IMR-90 (cell line): Measurements from ENCODE around the gene IKBKE. TPM values are rescaled to one million over a fixed set of nuclear protein-coding genes. Genes with fewer than 3 reads are reported as not detected.

Source experiments
- ATAC-seq: fragments of 200-7000 bp; cut with Tn5 transposase; 2 replicates; pipeline ENCODE4 v1.9.1; 2020; ENCODE audit warnings: low read depth, mild to moderate bottlenecking, moderate library complexity
- BruUV-seq: library from RNA; stranded (reverse); fragments of 400-500 nt; replicated peaks from 2 replicates; lab custom pipeline; 2021; lab: Mats Ljungman, UMichigan
- CTCF ChIA-PET: fragments of 300-600 bp; formaldehyde crosslinking; extraction: SDS; loops from one replicate; lab custom pipeline; 2021; ENCODE audit warnings: antibody characterized with exemption; lab: Yijun Ruan, JAX
- POLR2A ChIA-PET: fragments of 300-600 bp; sonication (Branson Sonifier 250); formaldehyde crosslinking; loops from one replicate; lab custom pipeline; 2022; ENCODE audit warnings: antibody characterized with exemption; ENCODE audit not compliant: unreplicated experiment; lab: Charles Lee
- DNase-seq: peaks from one replicate; pipeline ENCODE4 v3.0.0; 2013
- H2AFZ ChIP-seq: replicated peaks from 2 replicates; pipeline ENCODE3; 2013; ENCODE audit warnings: low read length, mild to moderate bottlenecking; ENCODE audit not compliant: poor library complexity
- H2AK5ac ChIP-seq: 2 replicates; pipeline ENCODE4 v1.6.1; 2013; ENCODE audit warnings: low read depth, low read length, inconsistent platforms
- H2AK9ac ChIP-seq: replicated peaks from 2 replicates; pipeline ENCODE3; 2013; ENCODE audit warnings: mild to moderate bottlenecking, low read depth, low read length, moderate library complexity; ENCODE audit not compliant: poor library complexity
- H2BK120ac ChIP-seq: 2 replicates; pipeline ENCODE4 v1.6.1; 2013; ENCODE audit warnings: low read depth, low read length, inconsistent platforms
- H2BK15ac ChIP-seq: 3 replicates; pipeline ENCODE4 v1.6.1; 2013; ENCODE audit warnings: low read depth, low read length, inconsistent platforms
- H2BK20ac ChIP-seq: 2 replicates; pipeline ENCODE4 v1.6.1; 2013; ENCODE audit warnings: low read depth, mild to moderate bottlenecking, inconsistent platforms, low read length, moderate library complexity
- H2BK5ac ChIP-seq: 2 replicates; pipeline ENCODE4 v1.6.1; 2013; ENCODE audit warnings: mild to moderate bottlenecking, low read depth, low read length, inconsistent platforms; ENCODE audit not compliant: poor library complexity, severe bottlenecking
- H3K14ac ChIP-seq: replicated peaks from 2 replicates; pipeline ENCODE4 v1.6.1; 2013; ENCODE audit warnings: low read depth, low read length, inconsistent platforms
- H3K18ac ChIP-seq: 2 replicates; pipeline ENCODE4 v1.6.1; 2013; ENCODE audit warnings: low read depth, low read length, control low read depth
- H3K23ac ChIP-seq: 2 replicates; pipeline ENCODE4 v1.6.1; 2013; ENCODE audit warnings: low read depth, low read length, inconsistent platforms
- H3K27ac ChIP-seq: 2 replicates; pipeline ENCODE4 v1.5.1; 2013; ENCODE audit warnings: mild to moderate bottlenecking, control low read depth, low read length; ENCODE audit not compliant: insufficient read depth
- H3K27me3 ChIP-seq: 2 replicates; pipeline ENCODE4 v1.6.1; 2013; ENCODE audit warnings: low read length; ENCODE audit not compliant: control insufficient read depth, insufficient read depth
- H3K36me3 ChIP-seq: 2 replicates; pipeline ENCODE4 v1.6.1; 2013; ENCODE audit warnings: low read length, mixed read lengths; ENCODE audit not compliant: control insufficient read depth, insufficient read depth
- H3K4ac ChIP-seq: 2 replicates; pipeline ENCODE4 v1.6.1; 2013; ENCODE audit warnings: low read depth, low read length, inconsistent platforms
- H3K4me1 ChIP-seq: 2 replicates; pipeline ENCODE4 v1.6.1; 2013; ENCODE audit warnings: low read length, mixed read lengths; ENCODE audit not compliant: control insufficient read depth, insufficient read depth
- H3K4me2 ChIP-seq: 2 replicates; pipeline ENCODE4 v1.6.1; 2013; ENCODE audit warnings: low read depth, mild to moderate bottlenecking, control low read depth, low read length, moderate library complexity
- H3K4me3 ChIP-seq: 2 replicates; pipeline ENCODE4 v1.5.1; 2013; ENCODE audit warnings: low read depth, mild to moderate bottlenecking, control low read depth, low read length, moderate library complexity; ENCODE audit not compliant: insufficient read depth
- H3K56ac ChIP-seq: 2 replicates; pipeline ENCODE4 v1.6.1; 2013; ENCODE audit warnings: low read length, inconsistent platforms; ENCODE audit not compliant: insufficient read depth; ENCODE audit errors: extremely low read depth
- H3K79me1 ChIP-seq, 2 experiments: 2 replicates each; pipeline ENCODE4 v1.6.1; 2013; ENCODE audit warnings: low read length in 2 of 2, inconsistent platforms in 1 of 2, low read depth in 1 of 2
- H3K9ac ChIP-seq: 2 replicates; pipeline ENCODE4 v1.6.1; 2013; ENCODE audit warnings: low read depth, low read length, control low read depth
- H3K9me1 ChIP-seq: 2 replicates; pipeline ENCODE4 v1.6.1; 2013; ENCODE audit warnings: low read length, inconsistent platforms; ENCODE audit not compliant: insufficient read depth
- H3K9me3 ChIP-seq: 2 replicates; pipeline ENCODE4 v1.6.1; 2013; ENCODE audit warnings: low read length; ENCODE audit not compliant: control insufficient read depth, insufficient read depth
- H4K20me1 ChIP-seq: 2 replicates; pipeline ENCODE4 v1.6.1; 2013; ENCODE audit warnings: low read length, inconsistent platforms; ENCODE audit not compliant: insufficient read depth
- H4K5ac ChIP-seq: 2 replicates; pipeline ENCODE4 v1.6.1; 2013; ENCODE audit warnings: mild to moderate bottlenecking, low read depth, low read length, control low read depth
- H4K8ac ChIP-seq, 2 experiments: 2 replicates each; pipeline ENCODE4 v1.6.1; 2013; ENCODE audit warnings: low read depth in 2 of 2, low read length in 2 of 2, control low read depth in 1 of 2, inconsistent platforms in 1 of 2
- H4K91ac ChIP-seq: 2 replicates; pipeline ENCODE4 v1.6.1; 2013; ENCODE audit warnings: low read depth, low read length, inconsistent platforms; ENCODE audit not compliant: insufficient read depth
- BHLHE40 ChIP-seq: fragments of 150-350 bp; IDR thresholded peaks from 2 replicates; pipeline ENCODE4 v1.6.1; 2016; ENCODE audit warnings: mild to moderate bottlenecking, low read depth, low read length
- FOS ChIP-seq: fragments of 150-350 bp; IDR thresholded peaks from 2 replicates; pipeline ENCODE4 v1.6.1; 2016; ENCODE audit warnings: low read depth, low read length
- MXI1 ChIP-seq: IDR thresholded peaks from 2 replicates; pipeline ENCODE4 v1.6.1; 2012; ENCODE audit warnings: low read depth, mild to moderate bottlenecking, low read length, moderate library complexity, borderline replicate concordance
- RCOR1 ChIP-seq: IDR thresholded peaks from 2 replicates; pipeline ENCODE4 v1.6.1; 2012; ENCODE audit warnings: mild to moderate bottlenecking, low read length, improper control_type of control experiment; ENCODE audit not compliant: insufficient replicate concordance
- WGBS, 2 experiments: methylation state at CpG; one replicate each; pipeline versions ENCODE4 v1.1.5 to v1.1.7; 2013; ENCODE audit warnings: missing lambda C conversion rate in 2 of 2; ENCODE audit not compliant: insufficient read length in 1 of 2; ENCODE audit errors: extremely low coverage in 2 of 2; 5-methylcytosine and 5-hydroxymethylcytosine counted together
- dilution Hi-C: fragments of 300-500 bp; cut with HindIII; formaldehyde crosslinking; loops from one replicate; pipeline ENCODE4 v1.14.3; 2018; ENCODE audit warnings: low sequenced_read_pairs; ENCODE audit not compliant: unreplicated experiment
- in situ Hi-C: fragments of 300-500 bp; cut with MboI; formaldehyde crosslinking; loops from 3 replicates; pipeline ENCODE4 v1.14.3; 2019; ENCODE audit warnings: low sequenced_read_pairs, inconsistent platforms, mixed read lengths
- intact Hi-C: fragments of 100-400 bp; cut with micrococcal nuclease; formaldehyde crosslinking; loops from 2 replicates; pipeline ENCODE4 v1.10.0; 2022
- polyA plus RNA-seq, 3 experiments: library from polyadenylated mRNA; depleted of rRNA; stranded (reverse); fragments of >200 nt; gene quantifications; 2 replicates each; pipeline ENCODE4 v1.2.3, GENCODE V29; 2012; ENCODE audit warnings: low replicate concordance in 1 of 3
- total RNA-seq: library from RNA; depleted of rRNA; stranded (reverse); fragments of >200 nt; gene quantifications from 2 replicates; pipeline ENCODE4 v1.2.3, GENCODE V29; 2012
- TF ChIP-seq, protein P1 (sequence below): fragments of 150-350 bp; IDR thresholded peaks from 2 replicates; pipeline ENCODE4 v1.6.1; 2017; ENCODE audit warnings: mild to moderate bottlenecking, antibody characterized with exemption, low read length, low read depth

The IKBKE gene
- total and polyA plus RNA-seq, 2 of the 4 experiments (the other 2 are of a cell fraction) = 20.3 to 24.0 TPM

- Histone ChIP-seq H3K79me1 (peaks cover 0 to 4% of the 10 kb centered on the region in 2 experiments; a peak in 1 of 4 replicates), H3K18ac (no peak overlapping the region), H3K9me1 (peaks cover 9% of the 10 kb centered on the region), H3K56ac (no peak overlapping the region), H2AK9ac (no peak overlapping the region), H2AK5ac (0 out of 2 replicates have a peak overlapping the region, but pooled peaks have one; percentile 16), H3K9me3 (no peaks in the 10 kb centered on the region), H2AFZ (no peak overlapping the region), H4K20me1 (peaks cover 3% of the 10 kb centered on the region; the same call in 1 of the 2 replicates), H4K8ac (no peak overlapping the region), H3K14ac (no peak overlapping the region), H2BK20ac (no peak overlapping the region), H3K4me2 (no peak overlapping the region), H3K4me3 (no peak overlapping the region), H2BK5ac (no peak overlapping the region), H3K4ac (no peak overlapping the region), H2BK15ac (no peak overlapping the region), H3K23ac (0 out of 2 replicates have a peak overlapping the region, but pooled peaks have one; percentile 38), H2BK120ac (no peak overlapping the region), H4K5ac (no peak overlapping the region), H3K27ac (no peak overlapping the region), H3K27me3 (no peaks in the 10 kb centered on the region), H3K4me1 (peaks cover 2% of the 10 kb centered on the region; the same call in 1 of the 2 replicates), H4K91ac (no peak overlapping the region), H3K9ac (no peak overlapping the region), H3K36me3 (peaks cover 32% of the 10 kb centered on the region)
- no TSS peak for BruUV-seq
- CTCF ChIA-PET = no interaction called here
- no CpG with 5 or more reads among the region's 1 CpG for WGBS, 2 experiments
- dilution Hi-C loops (no loop called here), intact Hi-C loops (no loop called here), in situ Hi-C loops (no loop called here)
- ATAC-seq = no peak; the same call in 1 of the 2 replicates
- POLR2A ChIA-PET = no interaction called here
- DNase-seq = peak; percentile 33
- TF ChIP-seq BHLHE40 (no peak), FOS (no peak), MXI1 (no peak), RCOR1 (no peak)
- TF ChIP-seq, protein P1, sequence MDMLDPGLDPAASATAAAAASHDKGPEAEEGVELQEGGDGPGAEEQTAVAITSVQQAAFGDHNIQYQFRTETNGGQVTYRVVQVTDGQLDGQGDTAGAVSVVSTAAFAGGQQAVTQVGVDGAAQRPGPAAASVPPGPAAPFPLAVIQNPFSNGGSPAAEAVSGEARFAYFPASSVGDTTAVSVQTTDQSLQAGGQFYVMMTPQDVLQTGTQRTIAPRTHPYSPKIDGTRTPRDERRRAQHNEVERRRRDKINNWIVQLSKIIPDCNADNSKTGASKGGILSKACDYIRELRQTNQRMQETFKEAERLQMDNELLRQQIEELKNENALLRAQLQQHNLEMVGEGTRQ = no peak
Observed at GRCh38 chr1:206435445-206435844, 34.8 kb upstream of the IKBKE start.
